Measurements from ENCODE around the gene SLC39A7.

Gene SLC39A7, protein sequence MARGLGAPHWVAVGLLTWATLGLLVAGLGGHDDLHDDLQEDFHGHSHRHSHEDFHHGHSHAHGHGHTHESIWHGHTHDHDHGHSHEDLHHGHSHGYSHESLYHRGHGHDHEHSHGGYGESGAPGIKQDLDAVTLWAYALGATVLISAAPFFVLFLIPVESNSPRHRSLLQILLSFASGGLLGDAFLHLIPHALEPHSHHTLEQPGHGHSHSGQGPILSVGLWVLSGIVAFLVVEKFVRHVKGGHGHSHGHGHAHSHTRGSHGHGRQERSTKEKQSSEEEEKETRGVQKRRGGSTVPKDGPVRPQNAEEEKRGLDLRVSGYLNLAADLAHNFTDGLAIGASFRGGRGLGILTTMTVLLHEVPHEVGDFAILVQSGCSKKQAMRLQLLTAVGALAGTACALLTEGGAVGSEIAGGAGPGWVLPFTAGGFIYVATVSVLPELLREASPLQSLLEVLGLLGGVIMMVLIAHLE
- total RNA-seq: 36.2 to 141 (median 83.9) reads per million in 18 experiments

DNA sequence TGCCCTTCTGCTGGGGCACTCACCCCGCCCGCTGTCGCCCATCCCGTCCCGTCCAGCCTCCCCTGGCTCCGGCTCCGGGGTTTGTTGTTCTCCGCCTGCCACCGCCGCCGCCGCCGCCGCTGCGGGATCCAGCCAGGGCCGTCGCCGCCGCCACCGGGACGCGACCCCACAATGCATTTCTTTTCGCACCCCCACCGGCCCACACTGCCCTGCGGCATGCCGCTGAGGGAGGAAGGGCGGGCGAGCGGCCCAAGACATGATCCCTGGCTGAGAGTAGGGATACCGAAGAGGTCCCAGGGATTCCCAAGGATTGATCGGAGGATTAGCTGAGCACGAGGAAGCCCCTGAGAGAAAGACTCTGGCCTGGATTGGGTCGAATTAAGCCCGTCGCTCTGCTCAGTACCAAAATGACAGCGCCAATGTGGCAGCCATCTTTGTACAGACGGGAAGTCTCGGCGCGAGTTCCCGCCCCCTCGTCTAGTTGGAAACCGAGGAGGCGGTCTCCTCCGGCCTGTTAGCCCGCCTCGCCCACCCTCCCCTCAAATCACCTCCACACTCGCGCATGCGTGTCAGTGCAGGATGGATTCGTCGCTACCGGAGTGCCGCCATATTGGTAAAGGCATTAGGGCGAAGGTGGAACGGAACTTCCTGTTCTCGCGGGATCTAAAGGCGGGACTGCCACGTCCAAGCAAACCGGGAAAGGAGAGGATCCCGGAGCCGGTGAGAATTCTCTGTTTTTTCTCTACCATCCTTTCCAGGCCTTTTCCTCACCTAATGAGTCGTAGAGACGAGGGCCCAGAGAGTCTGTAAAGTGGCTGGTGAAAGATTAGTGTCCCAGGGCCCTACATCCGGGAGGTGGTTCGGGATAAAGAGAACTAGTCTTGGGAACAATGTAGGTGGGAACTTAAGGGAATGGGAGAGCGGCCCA, at the start of gene SLC39A7, which contains the start of gene RXRB:
SLC39A7 (plus strand) TSS at position 649 of the 928 bp plus-strand sequence. CDS start 379 bp downstream, outside the sequence.
RXRB (minus strand) TSS at position 447 of the 928 bp plus-strand sequence; CDS start at position 258, 189 bp downstream.
- DNase-seq: peak; percentile 99 to 100

- DNase-seq: no peak
Observed at GRCh38 chr6:33151050-33151449, 49.6 kb upstream of the SLC39A7 start.

- no peak for DNase-seq
Observed at GRCh38 chr6:33154349-33154748, 46.3 kb upstream of the SLC39A7 start.

GRCh38 chr6:33156561-33156960, 44.1 kb upstream of the SLC39A7 start:
- DNase-seq: no peak

- no peak for DNase-seq
Observed at GRCh38 chr6:33156964-33157363, 43.7 kb upstream of the SLC39A7 start.

DNA sequence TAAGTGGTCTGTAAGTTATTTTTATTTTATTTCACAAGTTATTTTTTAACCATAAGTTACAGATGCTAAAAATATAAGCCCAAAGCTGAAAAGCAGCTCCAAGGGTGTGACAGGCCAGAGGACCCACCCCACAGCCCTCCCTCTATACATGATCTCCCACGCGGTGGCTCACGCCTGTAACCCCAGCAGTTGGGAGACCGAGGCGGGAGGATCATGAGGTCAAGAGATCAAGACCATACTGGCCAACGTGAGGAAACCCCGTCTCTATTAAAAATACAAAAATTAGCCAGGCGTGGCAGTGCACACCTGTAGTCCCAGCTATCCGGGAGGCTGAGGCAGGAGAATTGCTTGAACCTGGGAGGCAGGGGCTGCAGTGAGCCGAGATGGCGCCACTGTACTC, 40.6 kb upstream of the SLC39A7 start:
- DNase-seq: no peak

DNA sequence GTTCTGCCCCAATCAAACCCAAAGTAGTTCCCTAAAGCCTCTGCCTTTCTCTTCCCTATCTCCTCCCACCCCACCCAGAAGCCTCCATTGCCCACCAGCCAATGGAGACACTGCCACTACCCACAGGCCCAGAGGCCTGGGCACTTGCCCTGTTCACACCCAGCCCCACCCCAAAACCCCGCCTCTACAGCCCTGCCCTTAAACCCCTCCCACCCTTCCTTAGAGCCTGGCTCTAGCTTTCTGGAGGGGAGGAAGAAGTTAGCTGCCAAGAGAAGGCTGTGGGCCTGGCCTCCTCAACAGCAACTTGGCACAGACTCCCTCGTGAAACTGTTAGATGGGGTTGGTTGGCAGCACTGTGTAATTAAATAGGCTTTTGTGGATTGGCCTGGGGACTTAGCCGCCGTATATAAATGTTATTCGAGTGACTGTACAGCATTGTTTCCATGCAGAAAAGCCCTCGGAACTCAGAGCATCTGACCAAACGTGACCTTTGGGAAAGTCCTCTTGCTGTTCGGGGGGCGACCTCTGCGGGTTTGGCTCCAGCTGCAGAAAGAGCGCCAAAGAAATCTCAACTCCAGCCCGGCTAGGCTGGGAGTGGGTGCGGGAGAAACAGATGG, 39.8 kb upstream of the SLC39A7 start:
- peak; percentile 59 to 79 for DNase-seq

- peak; percentile 86 to 87 for DNase-seq
Observed at GRCh38 chr6:33161354-33162331, 39.0 kb upstream of the SLC39A7 start.

- DNase-seq: no peak
Observed at GRCh38 chr6:33163540-33163939, 37.1 kb upstream of the SLC39A7 start.

GRCh38 chr6:33164176-33164575, 36.5 kb upstream of the SLC39A7 start:
- no peak for DNase-seq

DNA sequence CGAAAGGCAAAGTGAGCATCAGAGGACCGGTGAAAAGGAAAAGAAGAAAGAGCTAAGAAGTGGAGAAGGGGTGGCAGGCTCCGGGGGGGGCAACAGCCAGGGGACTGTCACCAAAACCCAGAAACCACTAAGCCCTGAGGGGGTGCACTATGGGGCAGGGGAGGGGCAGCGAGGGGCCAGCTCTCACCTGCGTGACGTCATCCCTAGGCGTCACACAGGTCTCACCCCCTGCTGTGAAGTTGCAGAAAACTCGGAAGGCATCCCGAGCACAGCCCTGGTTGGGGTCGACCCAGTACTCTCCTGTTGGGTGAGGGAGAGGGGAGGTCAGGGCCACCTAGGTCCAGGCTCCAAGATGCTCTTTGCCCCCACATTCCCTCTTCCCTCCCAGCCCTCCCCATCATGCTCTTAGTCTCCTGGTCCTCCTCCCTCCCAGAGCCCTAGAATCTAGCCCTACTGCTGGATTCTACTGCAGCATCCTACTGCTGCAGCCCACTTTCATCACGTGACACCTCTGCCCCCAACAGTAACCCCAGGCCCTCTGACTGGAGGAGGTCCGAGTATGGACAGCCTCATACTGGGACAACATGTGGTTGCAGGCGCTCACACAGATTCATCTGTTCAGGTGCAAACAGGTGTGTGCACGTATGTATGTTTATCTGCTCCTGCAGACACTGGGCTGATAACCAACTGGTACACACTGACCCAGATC, 35.8 kb upstream of the SLC39A7 start:
- DNase-seq: no peak

DNA sequence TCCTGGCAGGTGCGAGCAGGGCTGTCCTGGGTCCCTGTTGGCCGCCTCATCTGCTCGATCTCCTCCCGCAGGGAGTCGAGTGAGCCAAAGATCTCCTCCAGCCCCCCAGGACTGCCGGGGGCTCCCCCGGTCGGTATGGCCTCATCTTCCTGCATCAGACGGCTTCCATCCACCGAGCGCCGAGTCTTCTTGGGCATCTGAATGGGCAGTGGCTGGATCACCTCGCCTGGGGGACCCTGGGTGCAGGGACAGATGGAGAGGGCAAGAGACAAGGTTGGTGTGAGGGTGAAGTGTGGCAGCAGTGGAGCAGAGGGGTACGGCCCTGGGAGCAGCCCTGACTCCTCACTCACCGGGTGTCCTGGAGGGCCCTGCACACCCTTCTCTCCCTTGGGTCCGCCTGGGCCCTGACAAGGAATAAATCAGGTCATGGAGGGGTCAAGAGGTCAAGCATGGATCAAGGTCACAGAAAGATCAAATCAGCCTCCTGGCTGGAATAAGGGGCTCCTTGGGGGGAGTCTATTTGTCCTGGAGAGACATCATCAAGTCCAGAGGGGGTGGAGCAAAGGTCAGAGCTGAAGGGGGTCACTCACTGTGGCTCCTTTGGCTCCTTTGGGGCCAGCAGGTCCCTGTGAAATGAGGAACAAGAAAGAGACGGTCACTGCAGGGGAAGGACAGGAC, 34.9 kb upstream of the SLC39A7 start:
- DNase-seq: no peak

DNA sequence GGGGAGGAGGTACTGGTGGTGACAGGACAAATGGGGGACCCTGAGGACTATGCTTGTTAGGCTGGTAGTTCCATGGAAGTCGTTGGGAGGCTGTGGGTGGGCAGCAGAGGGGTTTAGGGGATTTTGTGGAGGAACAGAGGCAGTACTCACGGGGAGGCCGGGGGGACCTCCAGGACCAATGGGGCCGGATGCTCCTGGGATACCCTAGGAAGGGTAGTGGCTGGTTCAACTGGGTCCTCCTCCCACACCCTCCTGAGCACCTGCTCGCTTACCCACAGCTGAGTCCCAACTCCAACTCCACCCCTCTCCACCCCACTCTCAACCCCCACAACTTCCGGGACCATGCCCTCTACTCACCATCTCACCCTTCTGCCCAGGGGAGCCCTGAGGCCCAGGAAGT, 34.3 kb upstream of the SLC39A7 start:
- DNase-seq: no peak

DNA sequence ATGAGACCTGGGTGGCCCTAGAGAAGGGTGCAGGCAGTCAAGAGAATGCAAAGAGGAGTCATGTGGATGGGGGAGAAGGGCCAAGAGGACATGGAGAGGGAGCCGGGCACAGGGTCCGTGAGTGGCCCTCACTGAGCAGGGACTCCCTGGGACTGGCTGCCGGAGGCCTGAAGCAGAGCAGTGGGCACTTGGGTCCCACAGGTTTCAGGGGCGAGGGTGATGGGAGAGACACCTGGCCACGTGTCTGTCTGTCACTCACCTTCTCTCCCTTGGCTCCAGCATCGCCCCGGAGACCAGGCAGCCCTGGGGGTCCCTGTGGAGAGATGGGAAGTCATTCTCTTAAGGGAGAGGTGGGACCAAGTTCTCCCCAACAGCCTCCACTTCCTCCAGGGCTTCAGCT, 33.9 kb upstream of the SLC39A7 start:
- DNase-seq: no peak

DNA sequence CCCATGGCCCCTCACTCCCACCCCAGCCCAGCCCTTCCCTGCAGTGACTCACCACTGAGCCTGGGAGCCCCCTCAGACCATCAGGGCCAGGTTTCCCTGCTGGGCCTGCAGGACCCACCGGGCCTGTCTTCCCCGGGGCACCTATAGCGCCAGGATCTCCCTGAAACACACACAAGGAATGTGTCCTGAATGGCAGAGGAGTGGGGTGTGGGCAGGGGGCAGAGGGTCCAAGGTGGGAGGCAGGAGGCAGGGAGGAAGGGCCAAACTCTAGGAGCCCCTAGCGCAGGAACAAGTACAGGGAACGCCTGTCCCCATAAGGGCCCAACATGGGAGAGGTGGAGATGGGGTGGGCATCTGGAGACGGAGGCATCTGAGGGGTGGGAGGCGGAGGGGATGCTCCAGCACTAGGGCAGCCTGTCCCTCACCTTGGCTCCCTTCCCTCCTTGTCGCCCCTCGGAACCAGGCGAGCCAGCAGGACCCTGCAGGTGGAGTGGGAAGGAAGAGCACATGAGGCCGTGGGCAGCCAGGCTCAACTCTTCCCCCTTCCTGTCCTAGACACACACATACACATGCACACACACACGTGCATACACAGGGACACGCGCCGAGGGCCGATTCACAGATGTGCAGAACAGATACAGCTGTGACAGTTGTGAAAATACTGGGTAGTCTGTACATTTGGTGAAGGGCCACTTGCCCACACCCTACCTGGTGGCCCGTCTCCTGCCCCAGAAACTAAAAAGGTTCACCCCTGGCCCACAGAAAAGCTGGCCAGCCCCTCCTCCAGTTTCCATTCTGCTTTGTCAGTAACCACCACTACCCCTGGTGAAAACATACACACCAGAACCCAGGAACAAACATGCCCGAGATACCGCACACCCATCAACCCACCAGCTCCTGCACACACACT, 33.0 kb upstream of the SLC39A7 start:
- no peak for DNase-seq

DNA sequence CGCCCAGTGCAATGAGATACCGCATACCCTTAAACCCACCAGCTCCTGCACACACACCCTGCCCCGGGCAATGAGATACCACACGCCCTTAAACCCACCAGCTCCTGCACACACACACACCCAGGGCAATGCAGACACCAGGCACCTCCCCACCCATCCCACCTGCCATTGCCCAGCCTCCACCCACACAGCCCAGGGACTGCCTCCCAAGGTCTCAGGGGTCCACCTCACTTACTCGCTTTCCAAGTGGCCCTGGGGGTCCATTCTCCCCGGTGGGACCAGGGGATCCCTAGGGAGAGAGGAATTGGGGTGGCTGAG, 32.4 kb upstream of the SLC39A7 start:
- DNase-seq: no peak

GRCh38 chr6:33168639-33169038, 32.0 kb upstream of the SLC39A7 start:
- DNase-seq: no peak

- DNase-seq: peak; percentile 14 to 23
Observed at GRCh38 chr6:33169291-33170175, 31.1 kb upstream of the SLC39A7 start.
